H9 (cell line): ENCODE data around the gene RAD54L. TPM values are rescaled to one million over a fixed set of nuclear protein-coding genes. Genes with fewer than 3 reads are reported as not detected.

ENCODE experiments used
- DNase-seq: peaks from one replicate; pipeline ENCODE4 v3.0.0-alpha.2; 2017
- H2AFZ ChIP-seq: one replicate; pipeline ENCODE4 v1.6.1; 2013; ENCODE audit warnings: mild to moderate bottlenecking, low read length, control low read depth, moderate library complexity
- H2AK5ac ChIP-seq: 2 replicates; pipeline ENCODE4 v1.6.1; 2013; ENCODE audit warnings: low read length, control low read depth, mixed read lengths; ENCODE audit not compliant: insufficient read length
- H2BK120ac ChIP-seq: one replicate; pipeline ENCODE4 v1.6.1; 2013; ENCODE audit warnings: low read depth, mild to moderate bottlenecking, low read length, control low read depth, inconsistent platforms; ENCODE audit not compliant: poor library complexity, severe bottlenecking
- H2BK12ac ChIP-seq: 2 replicates; pipeline ENCODE4 v1.6.1; 2013; ENCODE audit warnings: low read length, control low read depth, mixed read lengths, low read depth; ENCODE audit not compliant: insufficient read length
- H2BK15ac ChIP-seq: 2 replicates; pipeline ENCODE4 v1.6.1; 2013; ENCODE audit warnings: low read depth, low read length, control low read depth
- H2BK20ac ChIP-seq: one replicate; pipeline ENCODE4 v1.6.1; 2013; ENCODE audit warnings: low read depth, mild to moderate bottlenecking, low read length, control low read depth, inconsistent platforms; ENCODE audit not compliant: poor library complexity, severe bottlenecking
- H2BK5ac ChIP-seq: 2 replicates; pipeline ENCODE4 v1.6.1; 2013; ENCODE audit warnings: low read length, control low read depth, mixed read lengths; ENCODE audit not compliant: insufficient read length
- H3K14ac ChIP-seq: 2 replicates; pipeline ENCODE4 v1.6.1; 2013; ENCODE audit warnings: low read length, control low read depth; ENCODE audit not compliant: insufficient read depth
- H3K18ac ChIP-seq: 2 replicates; pipeline ENCODE4 v1.6.1; 2013; ENCODE audit warnings: low read depth, mild to moderate bottlenecking, mixed read lengths, low read length, control low read depth; ENCODE audit not compliant: insufficient read length
- H3K23ac ChIP-seq: 2 replicates; pipeline ENCODE4 v1.6.1; 2013; ENCODE audit warnings: low read length, control low read depth, mixed read lengths, low read depth; ENCODE audit not compliant: insufficient read length
- H3K23me2 ChIP-seq: 2 replicates; pipeline ENCODE4 v1.6.1; 2013; ENCODE audit warnings: low read depth, mild to moderate bottlenecking, mixed read lengths, low read length, control low read depth; ENCODE audit not compliant: insufficient read length, poor library complexity, severe bottlenecking
- H3K27ac ChIP-seq: 2 replicates; pipeline ENCODE4 v1.5.1; 2013; ENCODE audit warnings: low read length, control low read depth, mixed read lengths, low read depth; ENCODE audit not compliant: insufficient read length
- H3K27me3 ChIP-seq: 2 replicates; pipeline ENCODE4 v1.6.1; 2013; ENCODE audit warnings: low read length, control low read depth, inconsistent platforms; ENCODE audit not compliant: insufficient read depth
- H3K4ac ChIP-seq: 2 replicates; pipeline ENCODE4 v1.6.1; 2013; ENCODE audit warnings: low read depth, mild to moderate bottlenecking, control low read depth, inconsistent platforms, low read length, moderate library complexity
- H3K4me1 ChIP-seq: 2 replicates; pipeline ENCODE4 v1.6.1; 2013; ENCODE audit warnings: low read length, control low read depth, inconsistent platforms; ENCODE audit not compliant: insufficient read depth
- H3K4me2 ChIP-seq: 2 replicates; pipeline ENCODE4 v1.6.1; 2013; ENCODE audit warnings: low read length, control low read depth, mixed read lengths; ENCODE audit not compliant: insufficient read length, insufficient read depth
- H3K56ac ChIP-seq: 2 replicates; pipeline ENCODE4 v1.6.1; 2013; ENCODE audit warnings: low read depth, mild to moderate bottlenecking, mixed read lengths, low read length, control low read depth; ENCODE audit not compliant: insufficient read length
- H3K79me1 ChIP-seq: 2 replicates; pipeline ENCODE4 v1.6.1; 2013; ENCODE audit warnings: low read depth, mild to moderate bottlenecking, moderate library complexity, low read length, control low read depth, inconsistent platforms; ENCODE audit not compliant: insufficient read depth, poor library complexity, severe bottlenecking
- H3K79me2 ChIP-seq: 2 replicates; pipeline ENCODE4 v1.6.1; 2013; ENCODE audit warnings: low read length, control low read depth, inconsistent platforms; ENCODE audit not compliant: insufficient read depth
- H3K9ac ChIP-seq: 2 replicates; pipeline ENCODE4 v1.6.1; 2013; ENCODE audit warnings: low read length, control low read depth, mixed read lengths; ENCODE audit not compliant: insufficient read length; ENCODE audit errors: extremely low read depth
- H3K9me3 ChIP-seq: one replicate; pipeline ENCODE4 v1.6.1; 2013; ENCODE audit warnings: low read depth, low read length, inconsistent platforms; ENCODE audit not compliant: control insufficient read depth
- H3T11ph ChIP-seq: one replicate; pipeline ENCODE4 v1.6.1; 2013; ENCODE audit warnings: mild to moderate bottlenecking, low read length, control low read depth, inconsistent platforms
- H4K20me1 ChIP-seq: one replicate; pipeline ENCODE4 v1.6.1; 2013; ENCODE audit not compliant: control insufficient read depth, insufficient read length, insufficient read depth
- H4K5ac ChIP-seq: 2 replicates; pipeline ENCODE4 v1.6.1; 2013; ENCODE audit warnings: low read depth, mild to moderate bottlenecking, mixed read lengths, low read length, control low read depth; ENCODE audit not compliant: insufficient read length
- H4K8ac ChIP-seq: replicated peaks from 2 replicates; pipeline ENCODE4 v1.6.1; 2013; ENCODE audit warnings: low read length, control low read depth, mixed read lengths, low read depth; ENCODE audit not compliant: insufficient read length
- H4K91ac ChIP-seq: 2 replicates; pipeline ENCODE4 v1.6.1; 2013; ENCODE audit warnings: low read depth, mild to moderate bottlenecking, moderate library complexity, mixed read lengths, low read length, control low read depth; ENCODE audit not compliant: insufficient read length
- H3K27ac Mint-ChIP-seq, 3 experiments: 2 replicates in 2 of 3; 3 replicates in 1 of 3; pipeline ENCODE4 v1.8.0; 2020 to 2021; ENCODE audit warnings: mixed read lengths in 3 of 3, mild to moderate bottlenecking in 1 of 3, moderate library complexity in 1 of 3
- H3K27me3 Mint-ChIP-seq: 2 replicates; pipeline ENCODE4 v1.8.0; 2021; ENCODE audit warnings: low read depth, mild to moderate bottlenecking, moderate library complexity, mixed read lengths
- H3K36me3 Mint-ChIP-seq, 3 experiments: 2 replicates in 2 of 3; 3 replicates in 1 of 3; pipeline ENCODE4 v1.8.0; 2020 to 2021; ENCODE audit warnings: low read depth in 3 of 3, mixed read lengths in 3 of 3; ENCODE audit not compliant: insufficient read depth in 1 of 3
- H3K4me1 Mint-ChIP-seq, 2 experiments: 2 replicates each; pipeline ENCODE4 v1.8.0; 2020; ENCODE audit warnings: mixed read lengths in 2 of 2
- H3K4me3 Mint-ChIP-seq, 2 experiments: 2 replicates in 1 of 2; 3 replicates in 1 of 2; pipeline ENCODE4 v1.8.0; 2020 to 2021; ENCODE audit warnings: mild to moderate bottlenecking in 2 of 2, mixed read lengths in 2 of 2, moderate library complexity in 1 of 2
- H3K9me3 Mint-ChIP-seq, 2 experiments: 2 replicates in 1 of 2; 3 replicates in 1 of 2; pipeline ENCODE4 v1.8.0; 2020; ENCODE audit warnings: mild to moderate bottlenecking in 2 of 2, mixed read lengths in 2 of 2, moderate library complexity in 1 of 2
- WGBS: extraction: QIAGEN DNeasy Blood & Tissue Kit; methylation state at CpG from one replicate; pipeline ENCODE4 v1.1.7; 2013; ENCODE audit warnings: missing lambda C conversion rate, low lambda C conversion rate, mixed read lengths; ENCODE audit not compliant: insufficient read length; ENCODE audit errors: extremely low coverage; 5-methylcytosine and 5-hydroxymethylcytosine counted together
- total RNA-seq: library from RNA; stranded (reverse); gene quantifications from 2 replicates; pipeline ENCODE4 v1.2.1, GENCODE V29; 2021
- TF ChIP-seq, protein P1 (sequence below): fragments of 200-600 bp; sonication (generic); conservative IDR thresholded peaks from 3 replicates; pipeline ENCODE4 v1.8.0; 2021; ENCODE audit warnings: antibody characterized with exemption, mild to moderate bottlenecking

The RAD54L gene
- total RNA-seq, 1 experiment from 2014 or later, result 43.4 TPM

DNA sequence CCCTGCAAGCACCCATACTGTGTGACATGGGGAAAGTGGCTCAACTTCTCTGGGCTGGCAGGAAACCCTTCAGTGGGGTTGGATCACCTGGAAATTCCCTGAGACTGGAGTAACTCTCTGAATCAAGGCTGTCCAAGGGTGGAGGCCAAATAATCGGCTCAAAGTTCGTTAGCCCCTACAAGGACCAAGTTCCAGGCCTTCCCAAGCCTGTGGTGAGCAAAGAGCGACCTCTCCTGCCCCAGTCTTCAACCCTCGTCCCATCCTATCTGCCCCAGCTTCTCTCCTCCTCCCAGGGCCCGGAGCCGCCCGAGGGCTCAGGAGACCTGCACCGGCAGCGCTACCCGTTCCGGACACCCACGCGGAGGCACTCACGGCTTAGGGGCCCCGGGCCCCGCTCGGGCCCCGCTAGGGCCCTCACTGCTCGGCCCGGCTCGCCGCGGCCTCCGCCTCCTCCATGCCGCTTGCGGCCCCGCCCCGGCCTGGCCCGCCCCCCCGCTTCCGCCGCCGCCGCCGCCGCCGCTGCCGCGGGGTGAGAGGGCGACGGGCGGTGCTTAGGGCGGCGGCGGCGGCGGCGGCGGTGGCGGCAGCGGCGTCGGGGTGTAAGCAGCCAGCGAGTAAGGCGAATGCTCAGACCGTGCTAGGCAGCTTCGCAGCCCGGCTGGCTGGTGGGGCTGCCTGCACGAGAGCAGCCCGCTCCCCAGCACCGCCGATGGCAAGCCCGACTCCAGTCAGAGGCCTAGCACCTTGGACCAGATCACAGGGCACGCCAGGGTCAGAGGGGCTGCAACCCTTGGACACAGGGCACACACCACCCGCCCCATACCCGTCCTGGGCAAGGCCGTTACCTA lies 49.4 kb upstream of the RAD54L start, which contains the start of gene POMGNT1:
POMGNT1 (minus strand) TSS at position 471 of the 848 bp plus-strand sequence. CDS start 613 bp downstream, outside the sequence.
- Histone ChIP-seq H3K4me1 (no peaks in the 10 kb centered on the region), H3K14ac (peak within 1 kb of the TSS; percentile 74), H2BK20ac (no peak within 1 kb of the TSS), H2BK15ac (no peak within 1 kb of the TSS), H4K20me1 (no peaks in the 10 kb centered on the region), H3K56ac (no peak within 1 kb of the TSS), H2BK5ac (no peak within 1 kb of the TSS), H3K18ac (peak within 1 kb of the TSS; percentile 45), H3K79me1 (no peaks in the 10 kb centered on the region), H3K27ac (no peak within 1 kb of the TSS), H2BK12ac (no peak within 1 kb of the TSS), H3K4me2 (peak within 1 kb of the TSS; percentile 72), H3K23ac (no peak within 1 kb of the TSS), H3K9me3 (no peaks in the 10 kb centered on the region), H3K4ac (no peak within 1 kb of the TSS), H4K91ac (no peak within 1 kb of the TSS), H3K9ac (peak within 1 kb of the TSS; percentile 30), H4K8ac (no peak within 1 kb of the TSS), H2AK5ac (no peak within 1 kb of the TSS), H2BK120ac (no peak within 1 kb of the TSS), H3K79me2 (no peaks in the 10 kb centered on the region), H3K27me3 (no peaks in the 10 kb centered on the region), H3K23me2 (peaks cover 13% of the 10 kb centered on the region), H3T11ph (no peak within 1 kb of the TSS), H4K5ac (no peak within 1 kb of the TSS), H2AFZ (no peak within 1 kb of the TSS)
- Mint-ChIP-seq H3K4me1 (peaks cover 12 to 25% of the 10 kb centered on the region in 2 experiments), H3K36me3 (peaks cover 0 to 17% (median 14%) of the 10 kb centered on the region in 3 experiments; a peak in 5 of 7 replicates), H3K9me3 (no peaks in the 10 kb centered on the region), H3K27ac (peak within 1 kb of the TSS; percentile 47 to 85 (median 82); a peak in 5 of 7 replicates), H3K27me3 (no peaks in the 10 kb centered on the region; the same call in 1 of the 2 replicates), H3K4me3 (peak within 1 kb of the TSS; percentile 81 to 89)
- TF ChIP-seq, protein P1, sequence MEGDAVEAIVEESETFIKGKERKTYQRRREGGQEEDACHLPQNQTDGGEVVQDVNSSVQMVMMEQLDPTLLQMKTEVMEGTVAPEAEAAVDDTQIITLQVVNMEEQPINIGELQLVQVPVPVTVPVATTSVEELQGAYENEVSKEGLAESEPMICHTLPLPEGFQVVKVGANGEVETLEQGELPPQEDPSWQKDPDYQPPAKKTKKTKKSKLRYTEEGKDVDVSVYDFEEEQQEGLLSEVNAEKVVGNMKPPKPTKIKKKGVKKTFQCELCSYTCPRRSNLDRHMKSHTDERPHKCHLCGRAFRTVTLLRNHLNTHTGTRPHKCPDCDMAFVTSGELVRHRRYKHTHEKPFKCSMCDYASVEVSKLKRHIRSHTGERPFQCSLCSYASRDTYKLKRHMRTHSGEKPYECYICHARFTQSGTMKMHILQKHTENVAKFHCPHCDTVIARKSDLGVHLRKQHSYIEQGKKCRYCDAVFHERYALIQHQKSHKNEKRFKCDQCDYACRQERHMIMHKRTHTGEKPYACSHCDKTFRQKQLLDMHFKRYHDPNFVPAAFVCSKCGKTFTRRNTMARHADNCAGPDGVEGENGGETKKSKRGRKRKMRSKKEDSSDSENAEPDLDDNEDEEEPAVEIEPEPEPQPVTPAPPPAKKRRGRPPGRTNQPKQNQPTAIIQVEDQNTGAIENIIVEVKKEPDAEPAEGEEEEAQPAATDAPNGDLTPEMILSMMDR, result peak; percentile 30; the same call in 2 of the 3 replicates
- no CpG with 5 or more reads among the region's 67 CpGs for WGBS
- peak; percentile 68 for DNase-seq
